PC-3 (cell line): ENCODE data around the gene CARD11. TPM values are rescaled to one million over a fixed set of nuclear protein-coding genes. Genes with fewer than 3 reads are reported as not detected.

Experiments
- ATAC-seq: fragments of 200-7000 bp; cut with Tn5 transposase; 2 replicates; pipeline ENCODE4 v1.9.1; 2020; ENCODE audit warnings: mild to moderate bottlenecking, moderate library complexity
- BruUV-seq: library from RNA; stranded (reverse); fragments of 400-500 nt; replicated peaks from 2 replicates; lab custom pipeline; 2021; lab: Mats Ljungman, UMichigan
- CTCF ChIA-PET: fragments of 300-600 bp; sonication (Branson Sonifier 250); formaldehyde crosslinking; loops from one replicate; lab custom pipeline; 2022; ENCODE audit warnings: antibody characterized with exemption; lab: Charles Lee
- POLR2A ChIA-PET: fragments of 300-600 bp; sonication (Branson Sonifier 250); formaldehyde crosslinking; loops from one replicate; lab custom pipeline; 2022; ENCODE audit warnings: antibody characterized with exemption; ENCODE audit not compliant: unreplicated experiment; lab: Charles Lee
- DNase-seq: peaks from one replicate; pipeline ENCODE4 v3.0.0-alpha.2; 2015
- H2AFZ ChIP-seq: fragments of 300-600 bp; sonication (generic); 2 replicates; pipeline ENCODE4 v1.6.0; 2016; ENCODE audit warnings: antibody characterized with exemption, low read length
- H3F3A ChIP-seq: fragments of 300-600 bp; sonication (generic); one replicate; pipeline ENCODE4 v1.6.0; 2017; ENCODE audit warnings: antibody characterized with exemption, low read length, control low read depth, mild to moderate bottlenecking; ENCODE audit not compliant: unreplicated experiment
- H3K27ac ChIP-seq: fragments of 300-600 bp; sonication (generic); 2 replicates; pipeline ENCODE4 v1.5.1; 2016; ENCODE audit warnings: mild to moderate bottlenecking, low read length
- H3K27me3 ChIP-seq: fragments of 300-600 bp; sonication (generic); 2 replicates; pipeline ENCODE4 v1.6.1; 2016; ENCODE audit warnings: low read length, mixed read lengths
- H3K36me3 ChIP-seq: fragments of 300-600 bp; sonication (generic); 2 replicates; pipeline ENCODE4 v1.6.1; 2016; ENCODE audit warnings: low read depth, mixed run types, low read length, mixed read lengths
- H3K4me1 ChIP-seq: fragments of 300-600 bp; sonication (generic); 2 replicates; pipeline ENCODE4 v1.5.1; 2016; ENCODE audit warnings: low read length; ENCODE audit not compliant: insufficient read depth
- H3K4me2 ChIP-seq: fragments of 300-600 bp; sonication (generic); 2 replicates; pipeline ENCODE4 v1.6.0; 2016; ENCODE audit warnings: low read length
- H3K4me3 ChIP-seq: fragments of 300-600 bp; sonication (generic); 2 replicates; pipeline ENCODE4 v1.5.1; 2016; ENCODE audit warnings: mild to moderate bottlenecking, low read length, mixed read lengths
- H3K79me2 ChIP-seq: fragments of 300-600 bp; sonication (generic); 2 replicates; pipeline ENCODE4 v1.6.1; 2017; ENCODE audit warnings: low read length, mixed read lengths
- H3K9ac ChIP-seq: fragments of 300-600 bp; sonication (generic); 2 replicates; pipeline ENCODE4 v1.6.0; 2016; ENCODE audit warnings: mild to moderate bottlenecking, low read length
- H3K9me2 ChIP-seq: fragments of 300-600 bp; sonication (generic); replicated peaks from 2 replicates; pipeline ENCODE4 v1.6.1; 2016; ENCODE audit warnings: mixed run types, low read length, mixed read lengths
- H3K9me3 ChIP-seq: fragments of 300-600 bp; sonication (generic); 2 replicates; pipeline ENCODE4 v1.6.1; 2016; ENCODE audit warnings: low read length, mixed read lengths
- H4K20me1 ChIP-seq: fragments of 300-600 bp; sonication (generic); 2 replicates; pipeline ENCODE4 v1.6.1; 2016; ENCODE audit warnings: low read length, mixed read lengths
- EZH2 ChIP-seq: fragments of 300-600 bp; sonication (generic); IDR thresholded peaks from one replicate; pipeline ENCODE4 v1.6.1; 2017; ENCODE audit warnings: antibody characterized with exemption, mild to moderate bottlenecking, low read length; ENCODE audit not compliant: unreplicated experiment
- EZH2phosphoT487 ChIP-seq: fragments of 300-600 bp; sonication (generic); IDR thresholded peaks from 2 replicates; pipeline ENCODE4 v1.6.1; 2018; ENCODE audit warnings: mild to moderate bottlenecking, antibody characterized with exemption, low read length, borderline replicate concordance
- intact Hi-C: fragments of 100-400 bp; cut with micrococcal nuclease; formaldehyde crosslinking; loops from 2 replicates; pipeline ENCODE4 v1.9.0; 2023
- total RNA-seq: library from RNA; depleted of rRNA; stranded (reverse); fragments of >200 nt; gene quantifications from 2 replicates; pipeline ENCODE4 v1.2.3, GENCODE V29; 2014
- TF ChIP-seq, protein P1 (sequence below): fragments of 300-600 bp; sonication (generic); conservative IDR thresholded peaks from 2 replicates; pipeline ENCODE4 v1.5.1; 2017; ENCODE audit warnings: antibody characterized with exemption, low read depth, mild to moderate bottlenecking, low read length

Gene CARD11
- total RNA-seq, 1 experiment from 2014 or later, result not detected

DNA sequence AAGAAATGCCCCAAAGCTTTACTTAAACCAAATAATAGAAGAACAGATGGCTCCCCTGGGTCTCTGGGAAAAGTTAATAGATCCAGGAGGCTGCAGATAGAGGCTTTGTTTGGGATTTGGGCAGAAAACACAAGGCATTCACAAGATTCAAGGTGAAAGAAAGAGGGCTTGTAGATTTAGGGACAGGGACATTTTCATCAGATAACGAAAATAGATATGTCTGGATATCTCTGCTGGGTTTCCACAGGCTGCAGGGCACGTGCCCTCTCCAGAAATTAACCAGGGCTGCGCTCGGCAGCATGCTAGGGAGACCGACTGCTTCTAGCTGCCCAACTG is 14.9 kb downstream of the CARD11 start:
- Histone ChIP-seq H3K4me1 (peaks cover 11% of the 10 kb centered on the region), H3K4me3 (no peak overlapping the region), H2AFZ (0 out of 2 replicates have a peak overlapping the region, but pooled peaks have one; percentile 63), H3K9me2 (no peaks in the 10 kb centered on the region), H3K9ac (no peak overlapping the region), H3K27ac (peak overlapping the region; percentile 10; the same call in 1 of the 2 replicates), H3F3A (no peaks in the 10 kb centered on the region), H3K27me3 (0 out of 2 replicates have a peak, but pooled peaks cover 3% of the 10 kb centered on the region), H3K36me3 (no peaks in the 10 kb centered on the region), H3K4me2 (peak overlapping the region; percentile 76; the same call in 1 of the 2 replicates), H3K9me3 (no peaks in the 10 kb centered on the region), H4K20me1 (no peaks in the 10 kb centered on the region), H3K79me2 (no peaks in the 10 kb centered on the region)
- ChIA-PET CTCF (no interaction called here), POLR2A (no interaction called here)
- ATAC-seq (no peak), DNase-seq (no peak)
- intact Hi-C loops, result no loop called here
- BruUV-seq, result no TSS peak
- TF ChIP-seq, protein P1, sequence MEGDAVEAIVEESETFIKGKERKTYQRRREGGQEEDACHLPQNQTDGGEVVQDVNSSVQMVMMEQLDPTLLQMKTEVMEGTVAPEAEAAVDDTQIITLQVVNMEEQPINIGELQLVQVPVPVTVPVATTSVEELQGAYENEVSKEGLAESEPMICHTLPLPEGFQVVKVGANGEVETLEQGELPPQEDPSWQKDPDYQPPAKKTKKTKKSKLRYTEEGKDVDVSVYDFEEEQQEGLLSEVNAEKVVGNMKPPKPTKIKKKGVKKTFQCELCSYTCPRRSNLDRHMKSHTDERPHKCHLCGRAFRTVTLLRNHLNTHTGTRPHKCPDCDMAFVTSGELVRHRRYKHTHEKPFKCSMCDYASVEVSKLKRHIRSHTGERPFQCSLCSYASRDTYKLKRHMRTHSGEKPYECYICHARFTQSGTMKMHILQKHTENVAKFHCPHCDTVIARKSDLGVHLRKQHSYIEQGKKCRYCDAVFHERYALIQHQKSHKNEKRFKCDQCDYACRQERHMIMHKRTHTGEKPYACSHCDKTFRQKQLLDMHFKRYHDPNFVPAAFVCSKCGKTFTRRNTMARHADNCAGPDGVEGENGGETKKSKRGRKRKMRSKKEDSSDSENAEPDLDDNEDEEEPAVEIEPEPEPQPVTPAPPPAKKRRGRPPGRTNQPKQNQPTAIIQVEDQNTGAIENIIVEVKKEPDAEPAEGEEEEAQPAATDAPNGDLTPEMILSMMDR, result no peak
- no peak for TF ChIP-seq EZH2phosphoT487
- no peak for TF ChIP-seq EZH2

DNA sequence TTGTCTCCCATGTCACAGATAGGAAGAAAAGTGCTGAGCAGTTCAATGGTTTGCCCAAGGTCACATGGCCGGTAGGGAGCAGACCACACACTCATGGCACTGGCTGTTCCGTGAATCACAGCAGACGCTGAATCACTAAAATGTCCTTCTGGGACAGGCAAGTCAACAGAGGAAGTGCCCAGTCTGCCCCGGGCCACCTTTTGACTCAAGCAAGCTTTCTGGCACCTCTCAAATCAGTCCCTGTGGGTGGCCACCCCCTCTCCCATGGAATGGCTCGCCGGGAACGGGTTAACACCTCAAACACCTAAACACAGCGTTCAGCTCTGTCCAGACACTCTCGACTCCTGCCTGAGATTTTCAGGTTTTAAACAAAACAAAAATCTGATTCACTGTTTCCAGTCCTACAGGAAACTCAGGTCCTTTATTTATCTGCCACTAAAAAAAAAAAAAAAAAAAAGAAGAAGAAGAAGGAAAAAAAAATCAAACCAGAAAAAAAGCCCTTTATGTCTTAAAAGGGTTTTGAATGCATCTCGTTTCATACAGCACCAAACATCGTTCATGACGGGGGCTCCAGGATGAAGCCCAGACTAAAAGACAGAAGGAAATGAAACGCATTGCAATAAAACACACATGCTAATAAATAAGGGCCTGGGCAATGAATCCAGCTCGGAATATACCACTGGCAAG is 15.5 kb downstream of the CARD11 start:
- H3K36me3 ChIP-seq, result no peaks in the 10 kb centered on the region
- ChIA-PET POLR2A (no interaction called here), CTCF (no interaction called here)
- H3F3A ChIP-seq, result no peaks in the 10 kb centered on the region
- peak overlapping the region; percentile 10 for H3K27ac ChIP-seq
- no peaks in the 10 kb centered on the region for H3K79me2 ChIP-seq
- no peaks in the 10 kb centered on the region for H3K9me2 ChIP-seq
- peak overlapping the region; percentile 33; the same call in 1 of the 2 replicates for H3K4me3 ChIP-seq
- H3K9me3 ChIP-seq, result no peaks in the 10 kb centered on the region
- H4K20me1 ChIP-seq, result no peaks in the 10 kb centered on the region
- H3K4me2 ChIP-seq, result peak overlapping the region; percentile 76
- TF ChIP-seq EZH2 (no peak), EZH2phosphoT487 (no peak)
- TF ChIP-seq, protein P1, result no peak
- intact Hi-C loops, result no loop called here
- H3K27me3 ChIP-seq, result peaks cover 3% of the 10 kb centered on the region; the same call in 1 of the 2 replicates
- no TSS peak for BruUV-seq
- H3K4me1 ChIP-seq, result peaks cover 11% of the 10 kb centered on the region
- H3K9ac ChIP-seq, result no peak overlapping the region
- DNase-seq, result peak; percentile 71
- peak; percentile 87 for ATAC-seq
- H2AFZ ChIP-seq, result peak overlapping the region; percentile 63
